B cell (primary cell): ENCODE data around the gene LRRC32. TPM values are rescaled to one million over a fixed set of nuclear protein-coding genes. Genes with fewer than 3 reads are reported as not detected.

Source experiments
- ATAC-seq: fragments of 200-7000 bp; cut with Tn5 transposase; one replicate; pipeline ENCODE4 v1.10.0; 2021; ENCODE audit warnings: low read depth, mild to moderate bottlenecking, moderate number of reproducible peaks, moderate library complexity
- CTCF ChIA-PET: fragments of 350-600 bp; sonication (Branson Sonifier 250); formaldehyde crosslinking; loops from one replicate; lab custom pipeline; 2021; ENCODE audit warnings: antibody characterized with exemption, inconsistent platforms; lab: Charles Lee
- POLR2A ChIA-PET: fragments of 350-600 bp; sonication (Branson Sonifier 250); formaldehyde crosslinking; loops from one replicate; lab custom pipeline; 2021; ENCODE audit warnings: antibody characterized with exemption; lab: Charles Lee
- DNase-seq: peaks from one replicate; pipeline ENCODE4 v3.0.0; 2013
- H2AFZ ChIP-seq: 2 replicates; pipeline ENCODE4 v1.6.1; 2012; ENCODE audit warnings: mild to moderate bottlenecking, low read depth, low read length; ENCODE audit not compliant: insufficient read depth, poor library complexity, severe bottlenecking
- H3K27ac ChIP-seq, 2 donors: 1 replicate in 1 of 2; 2 replicates in 1 of 2; pipeline ENCODE4 v1.5.1; 2012 to 2013; ENCODE audit warnings: low read length in 2 of 2, mild to moderate bottlenecking in 2 of 2, moderate library complexity in 1 of 2
- H3K27me3 ChIP-seq, 4 experiments: fragments of 200-600 bp in 1 of 4; sonication (generic) in 1 of 4; replicated peaks in 1 of 4; 1 replicate in 2 of 4; 2 replicates in 2 of 4; pipeline versions ENCODE4 v1.6.1 to v1.7.0; 2013 to 2016; ENCODE audit warnings: low read length in 3 of 4, mild to moderate bottlenecking in 2 of 4, mixed read lengths in 1 of 4, moderate library complexity in 1 of 4; ENCODE audit not compliant: insufficient read depth in 4 of 4, control insufficient read depth in 3 of 4; ENCODE audit errors: control extremely low read depth in 1 of 4
- H3K36me3 ChIP-seq, 2 experiments: replicated peaks in 1 of 2; 1 replicate in 1 of 2; 2 replicates in 1 of 2; pipeline versions ENCODE4 v1.6.1 to v1.7.1; 2013; ENCODE audit warnings: low read length in 1 of 2; ENCODE audit not compliant: insufficient read depth in 2 of 2, control insufficient read depth in 1 of 2; ENCODE audit errors: control extremely low read depth in 1 of 2, extremely low read depth in 1 of 2
- H3K4me1 ChIP-seq, 2 donors: fragments of 200-600 bp in 1 of 2; sonication (generic) in 1 of 2; 1 replicate in 1 of 2; 2 replicates in 1 of 2; pipeline versions ENCODE4 v1.5.1 to v1.6.1; 2013 to 2017; ENCODE audit warnings: low read length in 2 of 2; ENCODE audit not compliant: control insufficient read depth in 2 of 2, insufficient read depth in 2 of 2
- H3K4me2 ChIP-seq: replicated peaks from 2 replicates; pipeline ENCODE3; 2012; ENCODE audit warnings: mild to moderate bottlenecking, low read depth, low read length; ENCODE audit not compliant: poor library complexity, severe bottlenecking
- H3K4me3 ChIP-seq, 5 experiments: fragments of 200-600 bp in 1 of 5; sonication (generic) in 1 of 5; 1 replicate in 3 of 5; 2 replicates in 2 of 5; pipeline versions ENCODE4 v1.5.1 to v1.7.0; 2011 to 2016; ENCODE audit warnings: low read length in 4 of 5, mild to moderate bottlenecking in 4 of 5, low read depth in 2 of 5, control low read depth in 1 of 5, moderate library complexity in 1 of 5; ENCODE audit not compliant: insufficient read depth in 1 of 5; ENCODE audit errors: control extremely low read depth in 1 of 5, extremely low read depth in 1 of 5
- H3K79me2 ChIP-seq: fragments of 200-600 bp; sonication (generic); one replicate; pipeline ENCODE4 v1.6.0; 2016; ENCODE audit warnings: low read length; ENCODE audit not compliant: control insufficient read depth, insufficient read depth
- H3K9ac ChIP-seq: fragments of 200-600 bp; sonication (generic); 2 replicates; pipeline ENCODE4 v1.6.1; 2017; ENCODE audit warnings: mild to moderate bottlenecking, low read length, moderate library complexity
- H3K9me3 ChIP-seq, 3 donors: one replicate each; pipeline versions ENCODE4 v1.6.1 to v1.7.1; 2013; ENCODE audit warnings: low read length in 2 of 3; ENCODE audit not compliant: control insufficient read depth in 2 of 3, insufficient read depth in 1 of 3; ENCODE audit errors: control extremely low read depth in 1 of 3
- H4K20me1 ChIP-seq: 2 replicates; pipeline ENCODE4 v1.6.0; 2012; ENCODE audit warnings: mild to moderate bottlenecking, low read length; ENCODE audit not compliant: insufficient read depth, control insufficient read depth, poor library complexity, severe bottlenecking
- H3K27ac Mint-ChIP-seq: one replicate; pipeline ENCODE4 v1.8.0; 2021; ENCODE audit warnings: mixed read lengths
- H3K27me3 Mint-ChIP-seq: one replicate; pipeline ENCODE4 v1.8.0; 2021; ENCODE audit warnings: mixed read lengths
- H3K4me1 Mint-ChIP-seq: one replicate; pipeline ENCODE4 v1.8.0; 2021; ENCODE audit warnings: mixed read lengths
- H3K4me3 Mint-ChIP-seq: one replicate; pipeline ENCODE4 v1.8.0; 2021; ENCODE audit warnings: mixed read lengths
- H3K9me3 Mint-ChIP-seq: one replicate; pipeline ENCODE4 v1.8.0; 2022; ENCODE audit warnings: mixed read lengths; ENCODE audit not compliant: insufficient read depth
- EZH2 ChIP-seq: IDR thresholded peaks from 2 replicates; pipeline ENCODE4 v1.6.1; 2012; ENCODE audit warnings: borderline replicate concordance, low read depth, mild to moderate bottlenecking, moderate library complexity, low read length; ENCODE audit not compliant: insufficient read depth, poor library complexity, severe bottlenecking
- WGBS: methylation state at CpG from one replicate; pipeline ENCODE4 v1.1.5; 2013; ENCODE audit warnings: missing lambda C conversion rate; ENCODE audit not compliant: insufficient coverage; 5-methylcytosine and 5-hydroxymethylcytosine counted together
- intact Hi-C: fragments of 100-400 bp; cut with micrococcal nuclease; formaldehyde crosslinking; loops from one replicate; pipeline ENCODE4 v1.10.0; 2022
- polyA plus RNA-seq: library from polyadenylated mRNA; depleted of rRNA; stranded (reverse); fragments of >200 nt; gene quantifications from 2 replicates; pipeline ENCODE4 v1.2.3, GENCODE V29; 2012
- total RNA-seq, 2 donors: library from RNA; stranded (reverse); fragments of 120-200 nt in 1 of 2; gene quantifications; 1 replicate in 1 of 2; 2 replicates in 1 of 2; pipeline versions ENCODE4 v1.2.3 to v1.2.4, GENCODE V29; 2013 to 2022
- TF ChIP-seq, protein P1 (sequence below): fragments of 200-600 bp; IDR thresholded peaks from one replicate; pipeline ENCODE4 v1.8.0; 2022; ENCODE audit warnings: antibody characterized with exemption, mild to moderate bottlenecking

The LRRC32 gene
- total and polyA plus RNA-seq, 2 donors (not counting 1 experiment from before 2014, with no cell fraction given) = 0.60 to 1.4 TPM

DNA sequence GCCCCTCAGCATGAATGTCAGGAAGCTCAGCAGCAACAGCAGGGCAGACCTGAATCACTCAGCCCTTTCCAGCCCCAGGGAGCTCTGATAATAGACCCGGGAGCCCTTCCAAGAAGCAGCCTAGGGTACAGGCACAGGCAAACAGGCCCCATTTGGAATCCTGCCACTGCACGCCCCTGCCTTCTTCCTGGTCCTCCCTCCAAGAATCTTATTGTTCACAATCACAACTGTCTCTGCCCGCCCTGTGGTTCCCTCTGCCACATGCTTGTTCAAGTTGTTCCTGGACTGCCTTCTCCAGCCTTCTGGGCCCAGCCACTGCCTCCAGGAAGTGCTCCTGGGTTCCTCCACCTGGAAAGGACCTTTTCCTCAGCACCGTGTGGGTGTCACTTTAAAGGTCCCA is 54.6 kb downstream of the LRRC32 start:
- no peak overlapping the region for H3K9ac ChIP-seq
- Mint-ChIP-seq H3K4me3 (no peak overlapping the region), H3K27me3 (peaks cover 50% of the 10 kb centered on the region), H3K4me1 (peaks cover 6% of the 10 kb centered on the region), H3K9me3 (peaks cover 2% of the 10 kb centered on the region), H3K27ac (no peak overlapping the region)
- intact Hi-C loops = no loop called here
- H4K20me1 ChIP-seq = no peaks in the 10 kb centered on the region
- CTCF ChIA-PET = interaction anchor here (0.6 kb wide), 1 partner anchor 1001 kb away, joined by 3 read pairs; no protein-coding TSS in a partner anchor
- peaks cover 1 to 12% (median 4%) of the 10 kb centered on the region in 3 donors for H3K9me3 ChIP-seq
- WGBS = 80% methylated on average over 4 of the region's 4 CpGs
- H3K4me2 ChIP-seq = no peak overlapping the region
- ATAC-seq = no peak
- POLR2A ChIA-PET = no interaction called here
- peaks cover 0 to 41% (median 11%) of the 10 kb centered on the region in 4 experiments for H3K27me3 ChIP-seq
- H2AFZ ChIP-seq = no peak overlapping the region
- TF ChIP-seq, protein P1, sequence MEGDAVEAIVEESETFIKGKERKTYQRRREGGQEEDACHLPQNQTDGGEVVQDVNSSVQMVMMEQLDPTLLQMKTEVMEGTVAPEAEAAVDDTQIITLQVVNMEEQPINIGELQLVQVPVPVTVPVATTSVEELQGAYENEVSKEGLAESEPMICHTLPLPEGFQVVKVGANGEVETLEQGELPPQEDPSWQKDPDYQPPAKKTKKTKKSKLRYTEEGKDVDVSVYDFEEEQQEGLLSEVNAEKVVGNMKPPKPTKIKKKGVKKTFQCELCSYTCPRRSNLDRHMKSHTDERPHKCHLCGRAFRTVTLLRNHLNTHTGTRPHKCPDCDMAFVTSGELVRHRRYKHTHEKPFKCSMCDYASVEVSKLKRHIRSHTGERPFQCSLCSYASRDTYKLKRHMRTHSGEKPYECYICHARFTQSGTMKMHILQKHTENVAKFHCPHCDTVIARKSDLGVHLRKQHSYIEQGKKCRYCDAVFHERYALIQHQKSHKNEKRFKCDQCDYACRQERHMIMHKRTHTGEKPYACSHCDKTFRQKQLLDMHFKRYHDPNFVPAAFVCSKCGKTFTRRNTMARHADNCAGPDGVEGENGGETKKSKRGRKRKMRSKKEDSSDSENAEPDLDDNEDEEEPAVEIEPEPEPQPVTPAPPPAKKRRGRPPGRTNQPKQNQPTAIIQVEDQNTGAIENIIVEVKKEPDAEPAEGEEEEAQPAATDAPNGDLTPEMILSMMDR = no peak
- no peak for TF ChIP-seq EZH2
- no peaks in the 10 kb centered on the region for H3K79me2 ChIP-seq
- H3K4me1 ChIP-seq = peaks cover 4% of the 10 kb centered on the region in 2 donors
- H3K27ac ChIP-seq = no peak overlapping the region
- no peaks in the 10 kb centered on the region for H3K36me3 ChIP-seq
- H3K4me3 ChIP-seq = no peak overlapping the region
- no peak for DNase-seq

DNA sequence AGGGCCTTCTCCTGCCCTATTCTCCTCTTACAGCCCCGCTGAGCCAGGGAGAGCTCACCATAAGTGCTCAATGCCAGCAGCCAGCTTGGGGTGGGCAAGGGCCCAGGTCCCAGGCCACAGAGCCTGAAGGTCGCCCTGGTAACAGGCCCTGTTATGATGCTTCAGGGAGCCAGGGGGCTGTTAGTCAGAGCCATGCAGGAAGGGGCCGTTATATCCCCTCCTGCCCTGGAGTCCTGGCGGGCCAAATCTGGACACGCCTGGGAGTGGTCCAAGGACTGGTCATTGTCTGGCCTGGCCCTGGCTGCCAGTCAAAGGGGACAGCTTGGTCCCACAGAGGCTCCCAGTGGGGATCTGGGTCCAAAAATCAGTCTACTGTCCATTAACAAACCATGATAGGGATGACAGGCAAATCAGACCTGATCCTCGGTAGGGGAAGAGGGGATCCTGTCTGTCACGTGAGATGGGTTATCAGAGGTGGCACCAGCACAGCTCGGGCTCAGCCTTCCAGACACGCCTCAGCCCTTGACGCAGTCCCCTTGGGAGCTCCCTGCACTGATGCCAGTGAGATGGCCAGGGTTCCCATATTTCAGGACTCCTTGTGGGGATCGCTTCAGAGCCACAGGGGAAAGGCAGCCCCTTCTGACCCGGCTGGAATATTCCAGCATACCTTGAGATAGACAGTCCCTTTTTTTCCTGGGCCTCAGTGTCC is 55.9 kb downstream of the LRRC32 start:
- Mint-ChIP-seq H3K9me3 (peaks cover 2% of the 10 kb centered on the region), H3K4me1 (peaks cover 12% of the 10 kb centered on the region), H3K27ac (no peak overlapping the region), H3K27me3 (peaks cover 44% of the 10 kb centered on the region), H3K4me3 (no peak overlapping the region)
- ATAC-seq (no peak), DNase-seq (no peak)
- 95% methylated on average over 12 of the region's 12 CpGs for WGBS
- Histone ChIP-seq H2AFZ (no peak overlapping the region), H3K36me3 (no peaks in the 10 kb centered on the region), H3K4me1 (peaks cover 8% of the 10 kb centered on the region in 2 donors), H3K4me3 (no peak overlapping the region), H3K4me2 (no peak overlapping the region), H3K27me3 (peaks cover 0 to 51% (median 9%) of the 10 kb centered on the region in 4 experiments), H4K20me1 (no peaks in the 10 kb centered on the region), H3K27ac (no peak overlapping the region), H3K9ac (no peak overlapping the region), H3K9me3 (peaks cover 1 to 12% (median 4%) of the 10 kb centered on the region in 3 donors), H3K79me2 (no peaks in the 10 kb centered on the region)
- intact Hi-C loops = no loop called here
- ChIA-PET CTCF (interaction anchor here (1.0 kb wide), 1 partner anchor 58 kb away, joined by 3 read pairs; no protein-coding TSS in a partner anchor), POLR2A (no interaction called here)
- TF ChIP-seq, protein P1 = no peak
- no peak for TF ChIP-seq EZH2
